Measurements from ENCODE around the gene SLIT1.

SLIT1 gene

GRCh38 chr10:97192952-97193435 is 7.2 kb upstream of the SLIT1 start:
- H3K9me3 ChIP-seq = no peaks in the 10 kb centered on the region
- H3K27ac ChIP-seq = no peak overlapping the region
- no peak overlapping the region for H3K4me3 ChIP-seq (ENCODE audit: low read depth in 1 of 2, low read length in 1 of 2)
- no peaks in the 10 kb centered on the region for H3K36me3 ChIP-seq
- H3K4me1 ChIP-seq (ENCODE audit: control insufficient read depth in 1 of 2, insufficient read depth in 1 of 2, low read depth in 1 of 2, low read length in 1 of 2) = peaks cover 6 to 8% of the 10 kb centered on the region in 2 experiments
- no peak for TF ChIP-seq CTCF (IDR thresholded peaks at IDR 0.05)
- H3K27me3 ChIP-seq = peaks cover 93% of the 10 kb centered on the region

- H3K4me1 ChIP-seq (ENCODE audit: control insufficient read depth in 1 of 2, insufficient read depth in 1 of 2, low read depth in 1 of 2, low read length in 1 of 2) = peaks cover 0 to 5% of the 10 kb centered on the region in 2 experiments
- H3K27me3 ChIP-seq = peaks cover 93% of the 10 kb centered on the region
Measured at GRCh38 chr10:97190450-97190849, 4.7 kb upstream of the SLIT1 start.

GRCh38 chr10:97188261-97188711 is 2.5 kb upstream of the SLIT1 start:
- no peak overlapping the region for H3K27ac ChIP-seq
- H3K36me3 ChIP-seq = no peaks in the 10 kb centered on the region
- peaks cover 0 to 5% of the 10 kb centered on the region in 2 experiments for H3K4me1 ChIP-seq (ENCODE audit: control insufficient read depth in 1 of 2, insufficient read depth in 1 of 2, low read depth in 1 of 2, low read length in 1 of 2)
- no peak for TF ChIP-seq CTCF (IDR thresholded peaks at IDR 0.05)
- no peak overlapping the region for H3K4me3 ChIP-seq (ENCODE audit: low read depth in 1 of 2, low read length in 1 of 2)
- no peaks in the 10 kb centered on the region for H3K9me3 ChIP-seq
- H3K27me3 ChIP-seq = peaks cover 93% of the 10 kb centered on the region

More at GRCh38 chr10:97190450-97190849, 4.7 kb upstream of the SLIT1 start:
- H3K36me3 ChIP-seq = no peaks in the 10 kb centered on the region
- no peaks in the 10 kb centered on the region for H3K9me3 ChIP-seq
- no peak overlapping the region for H3K27ac ChIP-seq
- no peak for TF ChIP-seq CTCF (IDR thresholded peaks at IDR 0.05)
- H3K4me3 ChIP-seq (ENCODE audit: low read depth in 1 of 2, low read length in 1 of 2) = no peak overlapping the region

GRCh38 chr10:97186911-97187310 is 1.2 kb upstream of the SLIT1 start:
- TF ChIP-seq CTCF (IDR thresholded peaks at IDR 0.05) = no peak
- H3K4me3 ChIP-seq (ENCODE audit: low read depth in 1 of 2, low read length in 1 of 2) = no peak overlapping the region
- no peaks in the 10 kb centered on the region for H3K36me3 ChIP-seq
- H3K27me3 ChIP-seq = peaks cover 93% of the 10 kb centered on the region
- H3K4me1 ChIP-seq (ENCODE audit: control insufficient read depth in 1 of 2, insufficient read depth in 1 of 2, low read depth in 1 of 2, low read length in 1 of 2) = peaks cover 0 to 5% of the 10 kb centered on the region in 2 experiments
- H3K9me3 ChIP-seq = no peaks in the 10 kb centered on the region
- no peak overlapping the region for H3K27ac ChIP-seq

- peaks cover 0 to 5% of the 10 kb centered on the region in 2 experiments for H3K4me1 ChIP-seq (ENCODE audit: control insufficient read depth in 1 of 2, insufficient read depth in 1 of 2, low read depth in 1 of 2, low read length in 1 of 2)
- peaks cover 94% of the 10 kb centered on the region for H3K27me3 ChIP-seq
- H3K36me3 ChIP-seq = no peaks in the 10 kb centered on the region
- H3K4me3 ChIP-seq (ENCODE audit: low read depth in 1 of 2, low read length in 1 of 2) = no peak overlapping the region
- no peak overlapping the region for H3K27ac ChIP-seq
- no peaks in the 10 kb centered on the region for H3K9me3 ChIP-seq
- TF ChIP-seq CTCF (IDR thresholded peaks at IDR 0.05) = no peak
Measured at GRCh38 chr10:97184971-97185325, 811 bp downstream of the SLIT1 start.

- Histone ChIP-seq H3K27ac (no peak overlapping the region), H3K4me3 (ENCODE audit: low read depth in 1 of 2, low read length in 1 of 2) (no peak overlapping the region), H3K36me3 (no peaks in the 10 kb centered on the region), H3K9me3 (no peaks in the 10 kb centered on the region), H3K27me3 (peaks cover 100% of the 10 kb centered on the region), H3K4me1 (ENCODE audit: control insufficient read depth in 1 of 2, insufficient read depth in 1 of 2, low read depth in 1 of 2, low read length in 1 of 2) (peaks cover 0 to 5% of the 10 kb centered on the region in 2 experiments)
- no peak for TF ChIP-seq CTCF (IDR thresholded peaks at IDR 0.05)
Measured at GRCh38 chr10:97183314-97183713, 2.4 kb downstream of the SLIT1 start.
